Nephron (organoid): ENCODE results near the gene TMEM63A.
"Not testable (repeated sequence)": the region's sequence is repeated elsewhere in the genome, so short reads cannot be mapped to it uniquely, and the experiment has no call there.

Source experiments
- H3K27ac Mint-ChIP-seq, 3 experiments: 2 replicates each; pipeline ENCODE4 v1.8.0; 2020; ENCODE audit warnings: mixed read lengths in 3 of 3, mild to moderate bottlenecking in 2 of 3, moderate library complexity in 1 of 3
- H3K27me3 Mint-ChIP-seq: 2 replicates; pipeline ENCODE4 v1.8.0; 2021; ENCODE audit warnings: low read depth, mild to moderate bottlenecking, moderate library complexity, mixed read lengths
- H3K36me3 Mint-ChIP-seq: 2 replicates; pipeline ENCODE4 v1.8.0; 2020; ENCODE audit warnings: low read depth, mixed read lengths
- H3K4me1 Mint-ChIP-seq: 2 replicates; pipeline ENCODE4 v1.8.0; 2020; ENCODE audit warnings: mixed read lengths
- H3K4me3 Mint-ChIP-seq, 3 experiments: 2 replicates each; pipeline ENCODE4 v1.8.0; 2020; ENCODE audit warnings: mild to moderate bottlenecking in 3 of 3, mixed read lengths in 3 of 3, moderate library complexity in 2 of 3
- H3K9me3 Mint-ChIP-seq: 2 replicates; pipeline ENCODE4 v1.8.0; 2020; ENCODE audit warnings: mixed read lengths
- TF ChIP-seq, protein P1 (sequence below), 3 experiments: fragments of 200-600 bp; sonication (generic); IDR thresholded peaks; one replicate each; pipeline ENCODE4 v1.5.0; 2021; ENCODE audit warnings: antibody characterized with exemption in 3 of 3; ENCODE audit not compliant: unreplicated experiment in 3 of 3

TMEM63A gene

DNA sequence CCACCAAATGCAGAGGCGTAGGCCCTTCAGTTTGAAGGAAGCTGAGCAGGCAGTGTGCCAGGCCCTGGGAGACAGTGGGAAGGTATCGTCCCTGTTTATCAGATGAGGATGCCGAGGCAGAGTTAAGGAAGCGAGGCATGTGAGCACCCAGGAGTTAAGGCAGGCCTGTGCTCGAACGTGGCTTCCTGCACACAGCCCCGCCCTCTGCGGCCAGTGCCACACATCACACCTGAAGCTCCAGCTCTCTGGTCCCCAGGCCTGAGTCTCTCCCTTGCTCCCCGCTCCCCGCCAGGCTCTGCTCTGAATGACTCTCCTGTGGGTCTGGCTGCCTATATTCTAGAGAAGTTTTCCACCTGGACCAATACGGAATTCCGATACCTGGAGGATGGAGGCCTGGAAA lies 40.1 kb downstream of the TMEM63A start:
- no peak overlapping the region for H3K27ac Mint-ChIP-seq
- peaks cover 38% of the 10 kb centered on the region for H3K36me3 Mint-ChIP-seq
- no peaks in the 10 kb centered on the region for H3K27me3 Mint-ChIP-seq
- H3K4me1 Mint-ChIP-seq: peaks cover 9% of the 10 kb centered on the region
- no peaks in the 10 kb centered on the region for H3K9me3 Mint-ChIP-seq
- TF ChIP-seq, protein P1, sequence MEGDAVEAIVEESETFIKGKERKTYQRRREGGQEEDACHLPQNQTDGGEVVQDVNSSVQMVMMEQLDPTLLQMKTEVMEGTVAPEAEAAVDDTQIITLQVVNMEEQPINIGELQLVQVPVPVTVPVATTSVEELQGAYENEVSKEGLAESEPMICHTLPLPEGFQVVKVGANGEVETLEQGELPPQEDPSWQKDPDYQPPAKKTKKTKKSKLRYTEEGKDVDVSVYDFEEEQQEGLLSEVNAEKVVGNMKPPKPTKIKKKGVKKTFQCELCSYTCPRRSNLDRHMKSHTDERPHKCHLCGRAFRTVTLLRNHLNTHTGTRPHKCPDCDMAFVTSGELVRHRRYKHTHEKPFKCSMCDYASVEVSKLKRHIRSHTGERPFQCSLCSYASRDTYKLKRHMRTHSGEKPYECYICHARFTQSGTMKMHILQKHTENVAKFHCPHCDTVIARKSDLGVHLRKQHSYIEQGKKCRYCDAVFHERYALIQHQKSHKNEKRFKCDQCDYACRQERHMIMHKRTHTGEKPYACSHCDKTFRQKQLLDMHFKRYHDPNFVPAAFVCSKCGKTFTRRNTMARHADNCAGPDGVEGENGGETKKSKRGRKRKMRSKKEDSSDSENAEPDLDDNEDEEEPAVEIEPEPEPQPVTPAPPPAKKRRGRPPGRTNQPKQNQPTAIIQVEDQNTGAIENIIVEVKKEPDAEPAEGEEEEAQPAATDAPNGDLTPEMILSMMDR (IDR thresholded peaks at IDR 0.05; ENCODE audit: unreplicated experiment in 3 of 3): no peak
- H3K4me3 Mint-ChIP-seq: no peak overlapping the region

DNA sequence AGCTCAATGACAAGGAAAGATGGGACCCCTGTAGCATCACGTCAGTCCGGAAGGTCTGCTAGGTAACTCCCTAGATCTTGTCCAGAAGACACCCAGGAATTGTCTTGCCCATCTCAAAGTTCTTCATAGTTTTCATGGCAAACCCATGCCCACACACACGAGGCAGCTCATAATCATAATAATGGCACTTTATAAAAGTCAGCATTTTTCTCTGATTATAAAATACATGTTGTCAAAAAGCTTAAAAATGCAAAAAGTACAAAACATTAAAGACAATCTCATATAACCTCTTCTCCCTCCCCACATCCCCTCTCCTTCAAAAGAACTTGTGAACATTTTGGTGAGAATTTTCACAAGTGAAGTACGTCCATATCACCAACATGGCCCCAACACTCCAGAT lies 41.5 kb downstream of the TMEM63A start:
- TF ChIP-seq, protein P1 (IDR thresholded peaks at IDR 0.05; ENCODE audit: unreplicated experiment in 3 of 3): no peak
- H3K36me3 Mint-ChIP-seq: peaks cover 42% of the 10 kb centered on the region
- H3K27me3 Mint-ChIP-seq: peaks cover 3% of the 10 kb centered on the region
- no peak overlapping the region for H3K4me3 Mint-ChIP-seq
- no peak overlapping the region for H3K27ac Mint-ChIP-seq
- H3K4me1 Mint-ChIP-seq: peaks cover 16% of the 10 kb centered on the region
- H3K9me3 Mint-ChIP-seq: no peaks in the 10 kb centered on the region

DNA sequence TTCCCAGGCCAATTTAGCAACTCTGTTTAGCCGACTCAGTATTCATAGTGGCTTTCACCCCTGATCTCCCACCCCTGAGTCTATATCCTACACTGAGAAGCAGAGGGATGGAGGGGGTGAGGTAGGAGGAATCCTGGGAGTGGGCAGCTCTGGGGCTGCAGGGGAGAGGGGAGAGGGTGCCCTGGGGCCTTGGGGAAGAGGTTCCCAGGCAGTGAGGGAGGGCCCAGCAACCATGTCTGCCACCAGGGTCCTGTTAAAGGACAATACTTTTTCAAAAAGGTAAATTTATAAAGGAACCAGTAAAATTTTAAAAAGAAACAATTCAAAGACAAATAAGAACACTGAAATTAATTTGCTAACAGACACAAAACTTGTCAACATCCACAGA lies 42.0 kb downstream of the TMEM63A start:
- H3K27me3 Mint-ChIP-seq: peaks cover 3% of the 10 kb centered on the region
- peak overlapping the region in 1 of 3 experiments; percentile 37 for H3K27ac Mint-ChIP-seq
- TF ChIP-seq, protein P1 (IDR thresholded peaks at IDR 0.05; ENCODE audit: unreplicated experiment in 3 of 3): no peak
- peaks cover 19% of the 10 kb centered on the region for H3K4me1 Mint-ChIP-seq
- peaks cover 44% of the 10 kb centered on the region for H3K36me3 Mint-ChIP-seq
- no peak overlapping the region for H3K4me3 Mint-ChIP-seq
- no peaks in the 10 kb centered on the region for H3K9me3 Mint-ChIP-seq

DNA sequence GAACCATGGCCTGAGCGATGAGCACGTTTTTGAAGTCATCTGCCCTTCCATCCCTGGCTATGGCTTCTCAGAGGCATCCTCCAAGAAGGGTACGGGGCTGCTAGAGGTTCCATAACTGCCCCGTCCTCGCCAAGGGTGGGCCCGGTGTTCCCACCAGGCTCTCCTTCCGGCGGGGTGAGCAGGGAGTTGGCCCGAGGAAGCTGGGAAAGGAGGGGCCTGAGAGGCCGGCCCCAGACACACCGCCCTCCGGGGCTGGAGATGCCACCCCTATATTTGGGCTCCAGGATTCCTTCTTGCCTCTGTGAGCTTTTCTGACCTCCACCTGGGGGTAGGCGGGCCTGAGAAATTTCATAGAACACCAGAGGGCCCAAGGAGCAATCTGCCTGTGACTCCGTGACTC lies 43.4 kb downstream of the TMEM63A start:
- TF ChIP-seq, protein P1 (IDR thresholded peaks at IDR 0.05; ENCODE audit: unreplicated experiment in 3 of 3): no peak

DNA sequence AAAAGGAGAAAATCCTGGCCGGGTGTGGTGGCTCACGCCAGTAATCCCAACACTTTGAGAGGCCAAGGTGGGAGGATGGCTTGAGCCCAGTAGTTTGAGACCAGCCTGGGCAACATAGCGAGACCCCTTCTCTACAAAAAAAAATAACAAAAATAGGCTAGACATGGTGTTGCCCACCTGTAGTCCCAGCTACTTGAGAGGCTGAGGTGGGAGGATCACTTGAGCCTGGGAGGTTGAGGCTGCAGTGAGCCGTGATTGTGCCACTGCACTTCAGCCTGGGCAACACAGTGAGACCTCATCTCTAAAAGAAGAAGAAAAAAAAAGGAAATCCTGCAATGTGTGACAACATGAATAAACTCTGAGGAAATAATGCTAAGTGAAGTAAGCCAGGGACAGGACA lies 45.9 kb downstream of the TMEM63A start:
- Mint-ChIP-seq H3K4me1 (peaks cover 23% of the 10 kb centered on the region), H3K36me3 (peaks cover 55% of the 10 kb centered on the region), H3K27ac (peak overlapping the region in 2 of 3 experiments; percentile 89 to 96)
- H3K27me3 Mint-ChIP-seq, H3K4me3 Mint-ChIP-seq, H3K9me3 Mint-ChIP-seq: not testable (repeated sequence)

More for the DNA sequence above, 43.4 kb downstream of the TMEM63A start:
- Mint-ChIP-seq H3K27me3 (peaks cover 3% of the 10 kb centered on the region), H3K4me1 (peaks cover 24% of the 10 kb centered on the region), H3K4me3 (no peak overlapping the region), H3K36me3 (peaks cover 42% of the 10 kb centered on the region), H3K9me3 (no peaks in the 10 kb centered on the region), H3K27ac (no peak overlapping the region)

DNA sequence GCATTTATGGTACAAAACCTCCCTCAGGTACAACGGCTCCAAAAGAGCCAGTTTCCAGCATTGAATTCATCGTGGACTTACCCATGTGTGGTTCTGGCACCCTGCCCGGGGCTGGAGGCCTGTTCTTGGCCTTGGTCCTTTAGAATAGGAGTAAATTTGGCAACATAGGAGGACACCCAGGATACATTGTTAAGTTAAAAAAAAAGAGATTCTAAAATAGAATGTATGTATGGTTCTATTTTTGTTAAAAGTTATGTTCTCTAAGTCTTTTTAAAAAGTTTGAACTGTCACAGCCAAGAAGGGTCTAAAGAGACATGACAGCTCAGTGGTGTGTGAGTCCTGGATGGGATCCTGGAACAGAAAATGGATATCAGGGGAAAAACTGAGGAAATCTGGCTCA lies 46.3 kb downstream of the TMEM63A start:
- Mint-ChIP-seq H3K4me1 (peaks cover 28% of the 10 kb centered on the region), H3K27ac (peak overlapping the region in 2 of 3 experiments; percentile 89 to 96), H3K4me3 (peak overlapping the region in 1 of 3 experiments; percentile 57), H3K27me3 (peaks cover 3% of the 10 kb centered on the region), H3K9me3 (no peaks in the 10 kb centered on the region), H3K36me3 (peaks cover 56% of the 10 kb centered on the region)
- TF ChIP-seq, protein P1 (IDR thresholded peaks at IDR 0.05; ENCODE audit: unreplicated experiment in 3 of 3): no peak
